GM21528 (cell line): Measurements from ENCODE around the gene INCENP.

Source experiments
- ATAC-seq: cut with Tn5 transposase; IDR thresholded peaks from one replicate; pipeline ENCODE4 v1.9.1; 2021; ENCODE audit warnings: mild to moderate bottlenecking, moderate library complexity; ENCODE audit not compliant: unreplicated experiment, low FRiP score

The INCENP gene

GRCh38 chr11:62124186-62125113 is 639 bp downstream of the INCENP start:
- peak; percentile 27 for ATAC-seq

GRCh38 chr11:62125316-62125715 is 1.5 kb downstream of the INCENP start:
- ATAC-seq: no peak

- no peak for ATAC-seq
Observed at GRCh38 chr11:62125881-62126280, 2.1 kb downstream of the INCENP start.

GRCh38 chr11:62127426-62127825 is 3.6 kb downstream of the INCENP start:
- no peak for ATAC-seq

GRCh38 chr11:62127941-62128770 is 4.3 kb downstream of the INCENP start:
- no peak for ATAC-seq

- ATAC-seq: no peak
Observed at GRCh38 chr11:62128835-62129234, 5.0 kb downstream of the INCENP start.

- no peak for ATAC-seq
Observed at GRCh38 chr11:62129590-62130282, 5.9 kb downstream of the INCENP start.

- no peak for ATAC-seq
Observed at GRCh38 chr11:62130283-62131169, 6.7 kb downstream of the INCENP start.

- ATAC-seq: no peak
Observed at GRCh38 chr11:62131170-62131464, 7.3 kb downstream of the INCENP start.

- no peak for ATAC-seq
Observed at GRCh38 chr11:62132191-62132590, 8.4 kb downstream of the INCENP start.

GRCh38 chr11:62132689-62133293 is 9.0 kb downstream of the INCENP start:
- no peak for ATAC-seq

GRCh38 chr11:62133328-62134065 is 9.7 kb downstream of the INCENP start:
- ATAC-seq: no peak

GRCh38 chr11:62137276-62137861 is 13.6 kb downstream of the INCENP start:
- ATAC-seq: no peak

- ATAC-seq: no peak
Observed at GRCh38 chr11:62137881-62138629, 14.2 kb downstream of the INCENP start.

GRCh38 chr11:62138630-62139425 is 15.0 kb downstream of the INCENP start:
- ATAC-seq: no peak

- ATAC-seq: no peak
Observed at GRCh38 chr11:62139526-62140303, 15.9 kb downstream of the INCENP start.
